CD4-positive, alpha-beta memory T cell (primary cell): ENCODE measurements around the gene ELMO1. TPM values are rescaled to one million over a fixed set of nuclear protein-coding genes. Genes with fewer than 3 reads are reported as not detected.

Experiments
- CTCF ChIA-PET: fragments of 350-600 bp; sonication (Branson Sonifier 250); formaldehyde crosslinking; loops from one replicate; lab custom pipeline; 2021; ENCODE audit warnings: inconsistent platforms; ENCODE audit not compliant: partially characterized antibody; lab: Charles Lee
- POLR2A ChIA-PET: fragments of 350-600 bp; sonication (Branson Sonifier 250); formaldehyde crosslinking; loops from one replicate; lab custom pipeline; 2021; ENCODE audit not compliant: partially characterized antibody; lab: Charles Lee
- DNase-seq, 5 donors: peaks; one replicate each; pipeline versions ENCODE4 v3.0.0 to v3.0.0-alpha.2; 2020 to 2022; ENCODE audit warnings: mixed read lengths in 1 of 5
- H3K27ac ChIP-seq: one replicate; pipeline ENCODE4 v1.7.0; 2013; ENCODE audit warnings: low read depth, low read length
- H3K27me3 ChIP-seq: 2 replicates; pipeline ENCODE4 v1.7.0; 2013; ENCODE audit warnings: mild to moderate bottlenecking, low read length, moderate library complexity; ENCODE audit not compliant: insufficient read depth
- H3K36me3 ChIP-seq: 2 replicates; pipeline ENCODE4 v1.7.0; 2013; ENCODE audit warnings: mild to moderate bottlenecking, low read length, moderate library complexity; ENCODE audit not compliant: insufficient read depth
- H3K4me1 ChIP-seq: 2 replicates; pipeline ENCODE4 v1.7.0; 2013; ENCODE audit warnings: mild to moderate bottlenecking, low read length, moderate library complexity; ENCODE audit not compliant: insufficient read depth
- H3K4me3 ChIP-seq, 2 donors: one replicate each; pipeline ENCODE4 v1.7.0; 2013; ENCODE audit warnings: low read length in 2 of 2, mild to moderate bottlenecking in 1 of 2
- H3K9me3 ChIP-seq, 2 donors: one replicate each; pipeline ENCODE4 v1.7.0; 2013; ENCODE audit warnings: low read length in 2 of 2, control low read depth in 1 of 2; ENCODE audit not compliant: control insufficient read depth in 1 of 2
- H3K27ac Mint-ChIP-seq, 7 donors: one replicate each; pipeline ENCODE4 v1.8.0; 2020 to 2021; ENCODE audit warnings: mixed read lengths in 7 of 7, mild to moderate bottlenecking in 6 of 7, inconsistent platforms in 3 of 7, moderate library complexity in 3 of 7
- H3K27me3 Mint-ChIP-seq, 2 donors: one replicate each; pipeline ENCODE4 v1.8.0; 2020 to 2021; ENCODE audit warnings: mixed read lengths in 2 of 2
- H3K36me3 Mint-ChIP-seq, 2 donors: one replicate each; pipeline ENCODE4 v1.8.0; 2020 to 2021; ENCODE audit warnings: mixed read lengths in 2 of 2, inconsistent platforms in 1 of 2, mild to moderate bottlenecking in 1 of 2
- H3K4me1 Mint-ChIP-seq, 4 donors: one replicate each; pipeline ENCODE4 v1.8.0; 2020 to 2021; ENCODE audit warnings: mixed read lengths in 4 of 4, mild to moderate bottlenecking in 1 of 4
- H3K4me3 Mint-ChIP-seq, 8 donors: one replicate each; pipeline ENCODE4 v1.8.0; 2020 to 2021; ENCODE audit warnings: mixed read lengths in 8 of 8, mild to moderate bottlenecking in 7 of 8, moderate library complexity in 6 of 8, inconsistent platforms in 3 of 8
- H3K9me3 Mint-ChIP-seq, 8 donors: one replicate each; pipeline ENCODE4 v1.8.0; 2020 to 2021; ENCODE audit warnings: mixed read lengths in 8 of 8, mild to moderate bottlenecking in 5 of 8, inconsistent platforms in 3 of 8, moderate library complexity in 1 of 8
- intact Hi-C: fragments of 100-400 bp; cut with micrococcal nuclease; formaldehyde crosslinking; loops from one replicate; pipeline ENCODE4 v1.15.1; 2023
- polyA plus RNA-seq, 2 donors: library from polyadenylated mRNA; unstranded; fragments of 300-500 nt; fragmentation: Illumina TruSeq; gene quantifications; one replicate each; pipeline ENCODE4 v1.2.3, GENCODE V29; 2021
- total RNA-seq, 2 experiments: library from RNA; stranded (reverse); gene quantifications; one replicate each; pipeline ENCODE4 v1.2.3, GENCODE V29; 2021

Gene ELMO1
- total and polyA plus RNA-seq, 4 experiments from 2014 or later, result 45.1 to 131 (median 111) TPM

- H3K36me3 ChIP-seq, result peaks cover 6% of the 10 kb centered on the region
- H3K9me3 Mint-ChIP-seq, result peaks cover 0 to 88% (median 83%) of the 10 kb centered on the region in 8 donors
- H3K4me3 ChIP-seq, result peak overlapping the region in 1 of 2 donors; percentile 16
- intact Hi-C loops, result no loop called here
- no peak overlapping the region for H3K27ac ChIP-seq
- no peaks in the 10 kb centered on the region for H3K27me3 ChIP-seq
- H3K4me1 Mint-ChIP-seq, result peaks cover 11 to 64% (median 52%) of the 10 kb centered on the region in 4 donors
- peak; percentile 46 to 70 (median 61) for DNase-seq
- ChIA-PET POLR2A (interaction anchor here (0.9 to 1.1 kb wide), 3 partner anchors 31 to 150 kb away, joined by 4 read pairs; no protein-coding TSS in a partner anchor), CTCF (interaction anchor here (1.1 to 1.8 kb wide), 6 partner anchors 12 to 266 kb away, joined by 3 to 5 read pairs (median 4); no protein-coding TSS in a partner anchor)
- peaks cover 20% of the 10 kb centered on the region for H3K4me1 ChIP-seq
- H3K9me3 ChIP-seq, result peaks cover 0 to 57% of the 10 kb centered on the region in 2 donors
- no peaks in the 10 kb centered on the region for H3K27me3 Mint-ChIP-seq
- peak overlapping the region in 6 of 7 donors; percentile 29 to 90 (median 76) for H3K27ac Mint-ChIP-seq
- peak overlapping the region in 6 of 8 donors; percentile 9 to 66 (median 48) for H3K4me3 Mint-ChIP-seq
- H3K36me3 Mint-ChIP-seq, result peaks cover 81 to 93% of the 10 kb centered on the region in 2 donors
These were observed 510.7 kb downstream of the ELMO1 start for GRCh38 chr7:36937754-36938563.

- H3K9me3 Mint-ChIP-seq, result peaks cover 0 to 30% (median 27%) of the 10 kb centered on the region in 8 donors
- H3K9me3 ChIP-seq, result peaks cover 0 to 13% of the 10 kb centered on the region in 2 donors
- H3K27me3 Mint-ChIP-seq, result no peaks in the 10 kb centered on the region
- H3K4me1 Mint-ChIP-seq, result peaks cover 3 to 30% (median 14%) of the 10 kb centered on the region in 4 donors
- H3K27me3 ChIP-seq, result no peaks in the 10 kb centered on the region
- H3K27ac Mint-ChIP-seq, result no peak overlapping the region
- intact Hi-C loops, result no loop called here
- no peak for DNase-seq
- H3K36me3 ChIP-seq, result peaks cover 6% of the 10 kb centered on the region
- ChIA-PET CTCF (no interaction called here), POLR2A (no interaction called here)
- H3K4me3 Mint-ChIP-seq, result no peak overlapping the region
- no peak overlapping the region for H3K4me3 ChIP-seq
- H3K4me1 ChIP-seq, result peaks cover under 1% of the 10 kb centered on the region
- H3K36me3 Mint-ChIP-seq, result peaks cover 49 to 69% of the 10 kb centered on the region in 2 donors
- H3K27ac ChIP-seq, result no peak overlapping the region
These were observed 516.8 kb downstream of the ELMO1 start for GRCh38 chr7:36931892-36932291.

GRCh38 chr7:36929791-36930190, 518.9 kb downstream of the ELMO1 start:
- Mint-ChIP-seq H3K4me3 (no peak overlapping the region), H3K27ac (no peak overlapping the region), H3K4me1 (peaks cover 3 to 17% (median 8%) of the 10 kb centered on the region in 4 donors), H3K36me3 (peaks cover 31 to 62% of the 10 kb centered on the region in 2 donors), H3K27me3 (no peaks in the 10 kb centered on the region), H3K9me3 (peaks cover 0 to 9% (median 8%) of the 10 kb centered on the region in 8 donors)
- Histone ChIP-seq H3K4me3 (no peak overlapping the region), H3K9me3 (no peaks in the 10 kb centered on the region), H3K36me3 (peaks cover 6% of the 10 kb centered on the region), H3K27me3 (no peaks in the 10 kb centered on the region), H3K27ac (no peak overlapping the region), H3K4me1 (no peaks in the 10 kb centered on the region)
- ChIA-PET CTCF (interaction anchor here (1.8 kb wide), 1 partner anchor 16 kb away, joined by 4 read pairs; no protein-coding TSS in a partner anchor), POLR2A (no interaction called here)
- DNase-seq, result no peak
- intact Hi-C loops, result no loop called here

- no peak overlapping the region for H3K4me3 Mint-ChIP-seq
- peaks cover 0 to 12% (median 5%) of the 10 kb centered on the region in 8 donors for H3K9me3 Mint-ChIP-seq
- no peak overlapping the region for H3K4me3 ChIP-seq
- H3K27me3 Mint-ChIP-seq, result no peaks in the 10 kb centered on the region
- no peaks in the 10 kb centered on the region for H3K27me3 ChIP-seq
- peaks cover 6% of the 10 kb centered on the region for H3K36me3 ChIP-seq
- H3K27ac ChIP-seq, result no peak overlapping the region
- no peaks in the 10 kb centered on the region for H3K4me1 ChIP-seq
- ChIA-PET CTCF (interaction anchor here (1.8 kb wide), 1 partner anchor 14 kb away, joined by 4 read pairs; no protein-coding TSS in a partner anchor), POLR2A (no interaction called here)
- peaks cover 31 to 61% of the 10 kb centered on the region in 2 donors for H3K36me3 Mint-ChIP-seq
- peaks cover 3 to 17% (median 9%) of the 10 kb centered on the region in 4 donors for H3K4me1 Mint-ChIP-seq
- DNase-seq, result no peak
- intact Hi-C loops, result no loop called here
- peak overlapping the region in 1 of 7 donors; percentile 9 for H3K27ac Mint-ChIP-seq
- no peaks in the 10 kb centered on the region for H3K9me3 ChIP-seq
These were observed 519.9 kb downstream of the ELMO1 start for GRCh38 chr7:36928718-36929117.

GRCh38 chr7:36928311-36928710, 520.4 kb downstream of the ELMO1 start:
- POLR2A ChIA-PET, result no interaction called here
- no peak overlapping the region for H3K4me3 Mint-ChIP-seq

GRCh38 chr7:36925691-36926090, 523.0 kb downstream of the ELMO1 start:
- H3K4me3 Mint-ChIP-seq, result no peak overlapping the region
- peaks cover 25 to 61% of the 10 kb centered on the region in 2 donors for H3K36me3 Mint-ChIP-seq
- H3K9me3 Mint-ChIP-seq, result peaks cover 0 to 14% (median 9%) of the 10 kb centered on the region in 8 donors
- H3K27ac ChIP-seq, result no peak overlapping the region
- intact Hi-C loops, result no loop called here
- H3K27me3 Mint-ChIP-seq, result no peaks in the 10 kb centered on the region
- DNase-seq, result no peak
- H3K27me3 ChIP-seq, result no peaks in the 10 kb centered on the region
- no peaks in the 10 kb centered on the region for H3K4me1 ChIP-seq
- ChIA-PET POLR2A (no interaction called here), CTCF (no interaction called here)
- H3K4me3 ChIP-seq, result no peak overlapping the region
- no peaks in the 10 kb centered on the region for H3K9me3 ChIP-seq
- peaks cover 0 to 11% (median 3%) of the 10 kb centered on the region in 4 donors for H3K4me1 Mint-ChIP-seq
- H3K36me3 ChIP-seq, result no peaks in the 10 kb centered on the region
- H3K27ac Mint-ChIP-seq, result peak overlapping the region in 2 of 7 donors; percentile 14 to 83

More at GRCh38 chr7:36928311-36928710, 520.4 kb downstream of the ELMO1 start:
- Histone ChIP-seq H3K27ac (no peak overlapping the region), H3K36me3 (peaks cover 6% of the 10 kb centered on the region), H3K27me3 (no peaks in the 10 kb centered on the region), H3K9me3 (no peaks in the 10 kb centered on the region), H3K4me1 (no peaks in the 10 kb centered on the region), H3K4me3 (no peak overlapping the region)
- CTCF ChIA-PET, result no interaction called here
- Mint-ChIP-seq H3K9me3 (peaks cover 0 to 8% (median 4%) of the 10 kb centered on the region in 8 donors), H3K27ac (peak overlapping the region in 2 of 7 donors; percentile 3 to 9), H3K36me3 (peaks cover 27 to 60% of the 10 kb centered on the region in 2 donors), H3K4me1 (peaks cover 3 to 14% (median 8%) of the 10 kb centered on the region in 4 donors), H3K27me3 (no peaks in the 10 kb centered on the region)
- intact Hi-C loops, result no loop called here
- no peak for DNase-seq

GRCh38 chr7:36925207-36925606, 523.5 kb downstream of the ELMO1 start:
- Histone ChIP-seq H3K36me3 (no peaks in the 10 kb centered on the region), H3K4me3 (no peak overlapping the region), H3K4me1 (no peaks in the 10 kb centered on the region), H3K27ac (no peak overlapping the region), H3K27me3 (no peaks in the 10 kb centered on the region), H3K9me3 (no peaks in the 10 kb centered on the region)
- peaks cover 0 to 15% (median 9%) of the 10 kb centered on the region in 8 donors for H3K9me3 Mint-ChIP-seq
- H3K27ac Mint-ChIP-seq, result peak overlapping the region in 2 of 7 donors; percentile 12 to 70
- H3K36me3 Mint-ChIP-seq, result peaks cover 23 to 60% of the 10 kb centered on the region in 2 donors
- H3K27me3 Mint-ChIP-seq, result no peaks in the 10 kb centered on the region
- intact Hi-C loops, result no loop called here
- CTCF ChIA-PET, result no interaction called here
- POLR2A ChIA-PET, result no interaction called here
- DNase-seq, result no peak
- no peak overlapping the region for H3K4me3 Mint-ChIP-seq
- peaks cover 0 to 11% (median 3%) of the 10 kb centered on the region in 4 donors for H3K4me1 Mint-ChIP-seq
